ENCODE measurements around the gene LRFN5.
A peak's percentile ranks its signal among the peaks of the same experiment; 100 is the strongest.
"Not testable (repeated sequence)": the region's sequence is repeated elsewhere in the genome, so short reads cannot be mapped to it uniquely, and the experiment has no call there.

LRFN5 gene

GRCh38 chr14:41606532-41607303, at the start of gene LRFN5:
LRFN5 (plus strand) TSS chr14:41606876.
- no peak within 1 kb of the TSS for H3K9ac ChIP-seq (ENCODE audit: low read length)
- no peaks in the 10 kb centered on the region for H3F3A ChIP-seq (ENCODE audit: insufficient read depth, low read length)
- no peaks in the 10 kb centered on the region for H3K9me2 ChIP-seq (replicated peaks; ENCODE audit: insufficient read depth, low read length)
- H3K27ac ChIP-seq (ENCODE audit: low read length): no peak within 1 kb of the TSS
- H3K27me3 ChIP-seq (replicated peaks; ENCODE audit: insufficient read depth, low read length): no peaks in the 10 kb centered on the region; the same call in 1 of the 2 replicates
- DNase-seq: peak; percentile 14
- H3K36me3 ChIP-seq (replicated peaks; ENCODE audit: insufficient read depth, low read length): no peaks in the 10 kb centered on the region
- no peaks in the 10 kb centered on the region for H4K20me1 ChIP-seq (ENCODE audit: insufficient read depth, low read length)
- TF ChIP-seq EZH2phosphoT487 (IDR thresholded peaks at IDR 0.05; ENCODE audit: low read length) (no peak), EZH2 (optimal IDR thresholded peaks at IDR 0.05; ENCODE audit: low read depth, low read length) (no peak)
- TF ChIP-seq, protein P1, sequence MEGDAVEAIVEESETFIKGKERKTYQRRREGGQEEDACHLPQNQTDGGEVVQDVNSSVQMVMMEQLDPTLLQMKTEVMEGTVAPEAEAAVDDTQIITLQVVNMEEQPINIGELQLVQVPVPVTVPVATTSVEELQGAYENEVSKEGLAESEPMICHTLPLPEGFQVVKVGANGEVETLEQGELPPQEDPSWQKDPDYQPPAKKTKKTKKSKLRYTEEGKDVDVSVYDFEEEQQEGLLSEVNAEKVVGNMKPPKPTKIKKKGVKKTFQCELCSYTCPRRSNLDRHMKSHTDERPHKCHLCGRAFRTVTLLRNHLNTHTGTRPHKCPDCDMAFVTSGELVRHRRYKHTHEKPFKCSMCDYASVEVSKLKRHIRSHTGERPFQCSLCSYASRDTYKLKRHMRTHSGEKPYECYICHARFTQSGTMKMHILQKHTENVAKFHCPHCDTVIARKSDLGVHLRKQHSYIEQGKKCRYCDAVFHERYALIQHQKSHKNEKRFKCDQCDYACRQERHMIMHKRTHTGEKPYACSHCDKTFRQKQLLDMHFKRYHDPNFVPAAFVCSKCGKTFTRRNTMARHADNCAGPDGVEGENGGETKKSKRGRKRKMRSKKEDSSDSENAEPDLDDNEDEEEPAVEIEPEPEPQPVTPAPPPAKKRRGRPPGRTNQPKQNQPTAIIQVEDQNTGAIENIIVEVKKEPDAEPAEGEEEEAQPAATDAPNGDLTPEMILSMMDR (IDR thresholded peaks at IDR 0.05; ENCODE audit: low read length): no peak
- H3K4me1 ChIP-seq (ENCODE audit: low read length): no peaks in the 10 kb centered on the region
- H3K9me3 ChIP-seq (replicated peaks; ENCODE audit: insufficient read depth, low read length): no peaks in the 10 kb centered on the region
- H2AFZ ChIP-seq (ENCODE audit: low read length): 0 out of 2 replicates have a peak within 1 kb of the TSS, but pooled peaks have one; percentile 19
- H3K4me2 ChIP-seq (ENCODE audit: low read depth, low read length): peak within 1 kb of the TSS; percentile 66
- H3K79me2 ChIP-seq (ENCODE audit: low read length): no peaks in the 10 kb centered on the region
- H3K4me3 ChIP-seq (ENCODE audit: low read length): peak within 1 kb of the TSS; percentile 54

GRCh38 chr14:41558490-41558889, 48.2 kb upstream of the LRFN5 start:
- Histone ChIP-seq H3K4me3 (ENCODE audit: low read length) (no peak overlapping the region), H4K20me1 (ENCODE audit: insufficient read depth, low read length) (no peaks in the 10 kb centered on the region), H3K9ac (ENCODE audit: low read length) (no peak overlapping the region), H2AFZ (ENCODE audit: low read length) (no peak overlapping the region), H3K9me3 (replicated peaks; ENCODE audit: insufficient read depth, low read length) (no peaks in the 10 kb centered on the region), H3K9me2 (replicated peaks; ENCODE audit: insufficient read depth, low read length) (no peaks in the 10 kb centered on the region), H3F3A (ENCODE audit: insufficient read depth, low read length) (no peaks in the 10 kb centered on the region), H3K36me3 (replicated peaks; ENCODE audit: insufficient read depth, low read length) (no peaks in the 10 kb centered on the region), H3K79me2 (ENCODE audit: low read length) (no peaks in the 10 kb centered on the region), H3K4me2 (ENCODE audit: low read depth, low read length) (no peak overlapping the region), H3K4me1 (ENCODE audit: low read length) (no peaks in the 10 kb centered on the region), H3K27me3 (replicated peaks; ENCODE audit: insufficient read depth, low read length) (no peaks in the 10 kb centered on the region), H3K27ac (ENCODE audit: low read length) (no peak overlapping the region)
- TF ChIP-seq, protein P1 (IDR thresholded peaks at IDR 0.05; ENCODE audit: low read length): no peak
- TF ChIP-seq EZH2 (optimal IDR thresholded peaks at IDR 0.05; ENCODE audit: low read depth, low read length): no peak
- no peak for TF ChIP-seq EZH2phosphoT487 (IDR thresholded peaks at IDR 0.05; ENCODE audit: low read length)
- no peak for DNase-seq

- H3K9ac ChIP-seq (ENCODE audit: low read length); H3K79me2 ChIP-seq (ENCODE audit: low read length); DNase-seq; H3K4me1 ChIP-seq (ENCODE audit: low read length); H4K20me1 ChIP-seq (ENCODE audit: insufficient read depth, low read length); H3K36me3 ChIP-seq (replicated peaks; ENCODE audit: insufficient read depth, low read length); H3K4me3 ChIP-seq (ENCODE audit: low read length); H3K4me2 ChIP-seq (ENCODE audit: low read depth, low read length); H3F3A ChIP-seq (ENCODE audit: insufficient read depth, low read length); H3K27me3 ChIP-seq (replicated peaks; ENCODE audit: insufficient read depth, low read length); H3K9me3 ChIP-seq (replicated peaks; ENCODE audit: insufficient read depth, low read length); H3K9me2 ChIP-seq (replicated peaks; ENCODE audit: insufficient read depth, low read length); H2AFZ ChIP-seq (ENCODE audit: low read length); H3K27ac ChIP-seq (ENCODE audit: low read length): not testable (repeated sequence)
Observed at GRCh38 chr14:41566864-41567263, 39.8 kb upstream of the LRFN5 start.

GRCh38 chr14:41568979-41569378, 37.7 kb upstream of the LRFN5 start:
- no peaks in the 10 kb centered on the region for H3K9me3 ChIP-seq (replicated peaks; ENCODE audit: insufficient read depth, low read length)
- H3K4me3 ChIP-seq (ENCODE audit: low read length): no peak overlapping the region

More at GRCh38 chr14:41568979-41569378, 37.7 kb upstream of the LRFN5 start:
- TF ChIP-seq EZH2phosphoT487 (IDR thresholded peaks at IDR 0.05; ENCODE audit: low read length): no peak
- TF ChIP-seq, protein P1 (IDR thresholded peaks at IDR 0.05; ENCODE audit: low read length): no peak
- no peak for TF ChIP-seq EZH2 (optimal IDR thresholded peaks at IDR 0.05; ENCODE audit: low read depth, low read length)
- Histone ChIP-seq H2AFZ (ENCODE audit: low read length) (no peak overlapping the region), H3K4me1 (ENCODE audit: low read length) (no peaks in the 10 kb centered on the region), H3K27me3 (replicated peaks; ENCODE audit: insufficient read depth, low read length) (no peaks in the 10 kb centered on the region), H3K27ac (ENCODE audit: low read length) (no peak overlapping the region), H3K4me2 (ENCODE audit: low read depth, low read length) (no peak overlapping the region), H4K20me1 (ENCODE audit: insufficient read depth, low read length) (no peaks in the 10 kb centered on the region), H3K36me3 (replicated peaks; ENCODE audit: insufficient read depth, low read length) (no peaks in the 10 kb centered on the region), H3K79me2 (ENCODE audit: low read length) (no peaks in the 10 kb centered on the region), H3K9ac (ENCODE audit: low read length) (no peak overlapping the region), H3K9me2 (replicated peaks; ENCODE audit: insufficient read depth, low read length) (no peaks in the 10 kb centered on the region), H3F3A (ENCODE audit: insufficient read depth, low read length) (no peaks in the 10 kb centered on the region)
- no peak for DNase-seq

Data from MM.1S (cell line).